Measurements from ENCODE around the gene QRICH1.

- TF ChIP-seq EZH2 (IDR thresholded peaks at IDR 0.05): no peak
- peak; percentile 82 for TF ChIP-seq POLR2AphosphoS5 (IDR thresholded peaks at IDR 0.05; ENCODE audit: borderline replicate concordance, low read depth, low read length)
- no peak for TF ChIP-seq FOXP2 (optimal IDR thresholded peaks at IDR 0.05; ENCODE audit: control extremely low read depth, extremely low read length, insufficient read depth)
Observed at GRCh38 chr3:49120438-49121131, 26.7 kb upstream of the QRICH1 start, which contains the start of gene USP19.

Data from SK-N-MC (cell line).